Measurements from ENCODE around the gene TENT5C. TPM values are rescaled to one million over a fixed set of nuclear protein-coding genes. Genes with fewer than 3 reads are reported as not detected.

TENT5C gene
- total and polyA plus RNA-seq, 2 of the 13 experiments (the other 11 are each of a cell fraction or from before 2014, with no cell fraction given): 0.02 to 0.38 TPM

DNA sequence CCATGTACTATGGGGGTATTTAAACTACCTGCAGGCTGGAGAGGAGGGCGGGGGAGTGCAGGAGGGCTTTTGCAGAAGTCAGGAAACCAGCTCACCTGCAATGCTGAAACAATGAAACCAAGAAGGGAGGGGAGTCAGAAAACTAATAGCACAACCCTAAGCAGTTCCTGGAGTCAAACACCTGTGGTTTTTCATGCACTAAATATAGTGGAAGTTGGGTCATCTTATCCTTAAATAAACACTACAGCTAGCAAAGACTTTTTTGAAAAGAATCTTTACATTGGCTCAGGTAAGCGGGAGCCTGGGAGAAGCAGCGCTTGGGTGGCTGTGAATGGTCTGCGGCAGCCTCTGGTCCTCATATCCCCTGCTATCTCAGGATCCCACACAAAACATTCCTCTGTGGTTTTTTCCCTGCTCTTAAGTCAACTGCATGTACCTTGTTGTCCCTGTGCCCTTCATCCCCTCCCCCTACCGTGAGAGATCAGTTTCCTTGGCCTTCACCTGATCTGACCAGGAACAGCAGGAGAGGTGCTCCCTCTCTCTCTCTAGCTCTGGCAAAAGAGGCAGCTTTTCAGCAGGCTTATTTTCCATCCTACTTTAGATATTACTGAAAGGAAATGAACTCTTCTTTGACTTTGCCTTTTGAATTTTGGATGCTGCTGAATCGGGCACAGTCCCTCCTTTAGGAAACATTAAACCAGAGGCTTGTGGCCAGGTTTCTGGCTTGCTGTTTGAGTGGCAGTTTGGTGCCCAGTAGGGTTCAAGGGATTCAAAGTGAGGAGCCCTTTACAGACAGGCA is 26.6 kb downstream of the TENT5C start:
- Histone ChIP-seq H3K27ac (ENCODE audit: extremely low read length, insufficient read depth, low read length) (no peak overlapping the region), H3K4me1 (ENCODE audit: insufficient read depth, low read length) (no peaks in the 10 kb centered on the region), H3K9ac (ENCODE audit: insufficient read depth, low read depth, low read length) (no peak overlapping the region), H3K4me2 (ENCODE audit: low read depth, low read length) (no peak overlapping the region), H3K27me3 (ENCODE audit: control insufficient read depth in 1 of 2, insufficient read depth in 2 of 2, low read length in 2 of 2) (no peaks in the 10 kb centered on the region; a peak in 1 of 5 replicates), H3K79me2 (ENCODE audit: insufficient read depth, low read length) (no peaks in the 10 kb centered on the region), H3K9me3 (ENCODE audit: low read length) (no peaks in the 10 kb centered on the region), H2AFZ (ENCODE audit: low read length) (no peak overlapping the region), H3K4me3 (replicated peaks in 1 of 3; ENCODE audit: insufficient read depth in 1 of 3, low read depth in 2 of 3, low read length in 3 of 3) (no peak overlapping the region), H4K20me1 (ENCODE audit: insufficient read depth, low read length) (no peaks in the 10 kb centered on the region), H3K36me3 (replicated peaks in 1 of 2; ENCODE audit: control insufficient read depth in 1 of 2, insufficient read depth in 2 of 2, low read length in 2 of 2) (no peaks in the 10 kb centered on the region)
- in situ Hi-C loops (cut with HindIII; ENCODE audit: extremely low pct_ligation_motif_present, low pct_unique_long_range_greater_than_20kb): no loop called here
- ATAC-seq: no peak
- no peak for FAIRE-seq
- POLR2A ChIA-PET: interaction anchor here (0.6 kb wide), 1 partner anchor 127 kb away, joined by 3 read pairs; no protein-coding TSS in a partner anchor
- no peak for DNase-seq (ENCODE audit: low spot score)
- CTCF ChIA-PET (ENCODE audit: low intra/inter-chr PET ratio, low total read pairs): no interaction called here
- intact Hi-C loops (cut with micrococcal nuclease; ENCODE audit: unreplicated experiment): loop anchor here (10.0 kb wide), 1 partner anchor 62 kb away; no protein-coding TSS in a partner anchor
- BruUV-seq (replicated peaks): no TSS peak
- WGBS (ENCODE audit: low lambda C conversion rate): 13% methylated on average over 6 of the region's 6 CpGs
- TF ChIP-seq RARA (CRISPR knock-in tag; IDR thresholded peaks at IDR 0.05): no peak
- TF ChIP-seq ZNF143 (CRISPR knock-in tag; IDR thresholded peaks at IDR 0.05): no peak
- TF ChIP-seq SMAD1 (CRISPR knock-in tag; IDR thresholded peaks at IDR 0.05; ENCODE audit: borderline replicate concordance, low read depth): no peak
- no peak for TF ChIP-seq ATRX (CRISPR knock-in tag; IDR thresholded peaks at IDR 0.05; ENCODE audit: borderline replicate concordance)
- no peak for TF ChIP-seq NCOR1 (IDR thresholded peaks at IDR 0.05; ENCODE audit: borderline replicate concordance, low read length)
- no peak for TF ChIP-seq MAFK (conservative IDR thresholded peaks at IDR 0.05 in 1 of 2, IDR thresholded peaks at IDR 0.05 in 1 of 2; ENCODE audit: low read length in 2 of 2)
- no peak for TF ChIP-seq SALL2 (CRISPR knock-in tag; IDR thresholded peaks at IDR 0.05)
- TF ChIP-seq ZNF317 (CRISPR knock-in tag; IDR thresholded peaks at IDR 0.05): no peak
- TF ChIP-seq, protein P1, sequence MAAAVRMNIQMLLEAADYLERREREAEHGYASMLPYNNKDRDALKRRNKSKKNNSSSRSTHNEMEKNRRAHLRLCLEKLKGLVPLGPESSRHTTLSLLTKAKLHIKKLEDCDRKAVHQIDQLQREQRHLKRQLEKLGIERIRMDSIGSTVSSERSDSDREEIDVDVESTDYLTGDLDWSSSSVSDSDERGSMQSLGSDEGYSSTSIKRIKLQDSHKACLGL (CRISPR knock-in tag; IDR thresholded peaks at IDR 0.05): no peak
- TF ChIP-seq SAP130 (CRISPR knock-in tag; IDR thresholded peaks at IDR 0.05; ENCODE audit: low read depth): no peak
- no peak for TF ChIP-seq SIN3A (IDR thresholded peaks at IDR 0.05; ENCODE audit: borderline replicate concordance, low read depth, low read length)
- no peak for TF ChIP-seq TP53 (CRISPR knock-in tag; conservative IDR thresholded peaks at IDR 0.05)
- TF ChIP-seq, protein P2, sequence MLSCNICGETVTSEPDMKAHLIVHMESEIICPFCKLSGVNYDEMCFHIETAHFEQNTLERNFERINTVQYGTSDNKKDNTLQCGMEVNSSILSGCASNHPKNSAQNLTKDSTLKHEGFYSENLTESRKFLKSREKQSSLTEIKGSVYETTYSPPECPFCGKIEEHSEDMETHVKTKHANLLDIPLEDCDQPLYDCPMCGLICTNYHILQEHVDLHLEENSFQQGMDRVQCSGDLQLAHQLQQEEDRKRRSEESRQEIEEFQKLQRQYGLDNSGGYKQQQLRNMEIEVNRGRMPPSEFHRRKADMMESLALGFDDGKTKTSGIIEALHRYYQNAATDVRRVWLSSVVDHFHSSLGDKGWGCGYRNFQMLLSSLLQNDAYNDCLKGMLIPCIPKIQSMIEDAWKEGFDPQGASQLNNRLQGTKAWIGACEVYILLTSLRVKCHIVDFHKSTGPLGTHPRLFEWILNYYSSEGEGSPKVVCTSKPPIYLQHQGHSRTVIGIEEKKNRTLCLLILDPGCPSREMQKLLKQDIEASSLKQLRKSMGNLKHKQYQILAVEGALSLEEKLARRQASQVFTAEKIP (CRISPR knock-in tag; IDR thresholded peaks at IDR 0.05; ENCODE audit: borderline replicate concordance): no peak
- TF ChIP-seq, protein P3, sequence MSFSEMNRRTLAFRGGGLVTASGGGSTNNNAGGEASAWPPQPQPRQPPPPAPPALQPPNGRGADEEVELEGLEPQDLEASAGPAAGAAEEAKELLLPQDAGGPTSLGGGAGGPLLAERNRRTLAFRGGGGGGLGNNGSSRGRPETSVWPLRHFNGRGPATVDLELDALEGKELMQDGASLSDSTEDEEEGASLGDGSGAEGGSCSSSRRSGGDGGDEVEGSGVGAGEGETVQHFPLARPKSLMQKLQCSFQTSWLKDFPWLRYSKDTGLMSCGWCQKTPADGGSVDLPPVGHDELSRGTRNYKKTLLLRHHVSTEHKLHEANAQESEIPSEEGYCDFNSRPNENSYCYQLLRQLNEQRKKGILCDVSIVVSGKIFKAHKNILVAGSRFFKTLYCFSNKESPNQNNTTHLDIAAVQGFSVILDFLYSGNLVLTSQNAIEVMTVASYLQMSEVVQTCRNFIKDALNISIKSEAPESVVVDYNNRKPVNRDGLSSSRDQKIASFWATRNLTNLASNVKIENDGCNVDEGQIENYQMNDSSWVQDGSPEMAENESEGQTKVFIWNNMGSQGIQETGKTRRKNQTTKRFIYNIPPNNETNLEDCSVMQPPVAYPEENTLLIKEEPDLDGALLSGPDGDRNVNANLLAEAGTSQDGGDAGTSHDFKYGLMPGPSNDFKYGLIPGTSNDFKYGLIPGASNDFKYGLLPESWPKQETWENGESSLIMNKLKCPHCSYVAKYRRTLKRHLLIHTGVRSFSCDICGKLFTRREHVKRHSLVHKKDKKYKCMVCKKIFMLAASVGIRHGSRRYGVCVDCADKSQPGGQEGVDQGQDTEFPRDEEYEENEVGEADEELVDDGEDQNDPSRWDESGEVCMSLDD (CRISPR knock-in tag; IDR thresholded peaks at IDR 0.05; ENCODE audit: borderline replicate concordance): no peak
- TF ChIP-seq ZNF337 (CRISPR knock-in tag; IDR thresholded peaks at IDR 0.05; ENCODE audit: borderline replicate concordance, low read depth): no peak
- no peak for TF ChIP-seq ZNF530 (CRISPR knock-in tag; IDR thresholded peaks at IDR 0.05; ENCODE audit: low read depth)
- TF ChIP-seq ZNF124 (CRISPR knock-in tag; IDR thresholded peaks at IDR 0.05): no peak
- no peak for TF ChIP-seq ETV6 (CRISPR knock-in tag; conservative IDR thresholded peaks at IDR 0.05)
- no peak for TF ChIP-seq CHCHD3 (CRISPR knock-in tag; IDR thresholded peaks at IDR 0.05)

Data from HepG2 (cell line).